ENCODE data around the gene GOLGA6L4. TPM values are rescaled to one million over a fixed set of nuclear protein-coding genes. Genes with fewer than 3 reads are reported as not detected.
"Not testable (repeated sequence)": the region's sequence is repeated elsewhere in the genome, so short reads cannot be mapped to it uniquely, and the experiment has no call there.

Gene GOLGA6L4, protein sequence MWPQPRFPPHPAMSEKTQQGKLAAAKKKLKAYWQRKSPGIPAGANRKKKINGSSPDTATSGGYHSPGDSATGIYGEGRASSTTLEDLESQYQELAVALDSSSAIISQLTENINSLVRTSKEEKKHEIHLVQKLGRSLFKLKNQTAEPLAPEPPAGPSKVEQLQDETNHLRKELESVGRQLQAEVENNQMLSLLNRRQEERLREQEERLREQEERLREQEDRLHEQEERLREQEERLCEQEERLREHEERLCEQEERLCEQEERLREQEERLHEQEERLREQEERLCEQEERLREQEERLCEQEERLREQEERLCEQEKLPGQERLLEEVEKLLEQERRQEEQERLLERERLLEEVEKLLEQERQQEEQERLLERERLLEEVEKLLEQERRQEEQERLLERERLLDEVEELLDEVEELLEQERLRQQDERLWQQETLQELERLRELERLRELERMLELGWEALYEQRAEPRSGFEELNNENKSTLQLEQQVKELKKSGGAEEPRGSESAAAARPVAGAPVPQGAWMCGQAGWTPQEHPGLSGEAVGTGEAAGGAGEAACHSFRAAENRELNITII
- total RNA-seq = 0.67 and 1.1 TPM in 2 replicates

DNA sequence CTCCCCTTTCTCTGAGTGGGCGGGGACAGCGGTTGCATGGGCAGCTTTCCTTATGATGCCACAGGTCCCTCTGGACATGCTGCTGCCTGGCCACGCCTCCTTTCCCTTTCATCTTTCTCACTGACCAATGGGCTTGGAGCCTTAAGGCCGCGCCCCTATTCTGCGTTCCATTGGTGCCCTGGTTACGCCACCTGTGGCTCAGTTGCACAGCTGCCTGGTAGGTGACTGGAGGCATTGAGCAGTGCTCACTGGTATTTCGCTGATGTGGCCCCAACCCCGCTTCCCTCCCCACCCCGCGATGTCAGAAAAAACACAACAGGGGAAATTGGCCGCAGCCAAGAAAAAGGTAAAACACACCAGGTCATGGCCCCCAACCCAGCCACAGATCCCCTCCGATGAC is at the start of gene GOLGA6L4:
Gene GOLGA6L4, plus strand, starts transcription at position 201 of the 400 bp plus-strand sequence. Its CDS starts 62 bp downstream, at position 263.
- H3K4me3 Mint-ChIP-seq; intact Hi-C loops (cut with micrococcal nuclease): not testable (repeated sequence)

GRCh38 chr15:84192982-84193381 is 42.6 kb upstream of the GOLGA6L4 start:
- H3K4me1 Mint-ChIP-seq; POLR2A ChIA-PET; H3K27me3 Mint-ChIP-seq; H3K4me3 Mint-ChIP-seq; CTCF ChIA-PET; H3K27ac Mint-ChIP-seq; ATAC-seq (ENCODE audit: low read depth); intact Hi-C loops (cut with micrococcal nuclease); DNase-seq; H3K9me3 Mint-ChIP-seq; H3K36me3 Mint-ChIP-seq (ENCODE audit: low read depth): not testable (repeated sequence)

More for the DNA sequence above, at the start of gene GOLGA6L4:
- POLR2A ChIA-PET; H3K36me3 Mint-ChIP-seq (ENCODE audit: low read depth); DNase-seq; CTCF ChIA-PET; H3K27ac Mint-ChIP-seq; H3K27me3 Mint-ChIP-seq; ATAC-seq (ENCODE audit: low read depth); H3K4me1 Mint-ChIP-seq; H3K9me3 Mint-ChIP-seq: not testable (repeated sequence)

- DNase-seq; H3K4me3 Mint-ChIP-seq; H3K4me1 Mint-ChIP-seq; H3K27me3 Mint-ChIP-seq; intact Hi-C loops (cut with micrococcal nuclease); CTCF ChIA-PET; H3K27ac Mint-ChIP-seq; H3K36me3 Mint-ChIP-seq (ENCODE audit: low read depth); H3K9me3 Mint-ChIP-seq; POLR2A ChIA-PET: not testable (repeated sequence)
- peak; percentile 90 for ATAC-seq (ENCODE audit: low read depth)
Observed at GRCh38 chr15:84195603-84196002, 40.0 kb upstream of the GOLGA6L4 start.

DNA sequence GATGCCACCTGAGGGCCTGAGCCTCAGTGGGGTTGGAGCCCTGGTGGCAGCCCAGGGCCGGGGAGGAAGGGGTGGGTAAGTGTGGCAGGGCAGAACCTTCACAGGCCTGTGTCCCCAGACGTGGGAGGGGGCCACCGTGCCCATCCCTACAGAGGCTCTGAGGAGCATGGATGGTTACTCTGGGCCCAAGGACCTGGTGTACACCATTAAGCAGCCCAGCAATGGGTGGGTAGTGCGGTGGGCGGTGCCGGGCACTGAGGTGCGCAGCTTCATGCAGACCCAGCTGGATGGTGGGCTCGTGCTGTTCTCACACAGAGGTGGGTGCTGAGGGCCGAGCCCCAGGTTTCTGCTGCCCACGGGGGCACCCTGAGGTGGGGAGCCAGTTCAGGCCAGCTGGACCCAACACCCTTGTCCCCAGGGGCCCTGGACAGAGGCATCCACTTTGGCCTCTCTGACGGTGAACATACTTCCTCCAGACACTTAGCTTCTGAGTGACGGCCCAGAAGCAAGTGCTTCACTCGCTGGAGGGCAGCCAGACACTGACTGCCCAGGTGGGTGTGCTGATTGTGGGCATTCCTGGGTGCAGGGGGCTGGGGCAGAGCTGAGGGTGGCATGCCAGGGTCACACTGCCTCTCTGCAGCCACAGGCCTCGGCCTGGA is 38.9 kb upstream of the GOLGA6L4 start:
- ATAC-seq (ENCODE audit: low read depth); H3K36me3 Mint-ChIP-seq (ENCODE audit: low read depth); H3K4me1 Mint-ChIP-seq; DNase-seq; intact Hi-C loops (cut with micrococcal nuclease); H3K27me3 Mint-ChIP-seq; H3K9me3 Mint-ChIP-seq; H3K27ac Mint-ChIP-seq; CTCF ChIA-PET; POLR2A ChIA-PET; H3K4me3 Mint-ChIP-seq: not testable (repeated sequence)

- intact Hi-C loops (cut with micrococcal nuclease); H3K9me3 Mint-ChIP-seq; H3K4me1 Mint-ChIP-seq; POLR2A ChIA-PET; H3K27ac Mint-ChIP-seq; H3K4me3 Mint-ChIP-seq; CTCF ChIA-PET; ATAC-seq (ENCODE audit: low read depth); H3K27me3 Mint-ChIP-seq; H3K36me3 Mint-ChIP-seq (ENCODE audit: low read depth); DNase-seq: not testable (repeated sequence)
Observed at GRCh38 chr15:84199865-84200264, 35.7 kb upstream of the GOLGA6L4 start.

- H3K36me3 Mint-ChIP-seq (ENCODE audit: low read depth); H3K27ac Mint-ChIP-seq; H3K9me3 Mint-ChIP-seq; ATAC-seq (ENCODE audit: low read depth); H3K27me3 Mint-ChIP-seq; POLR2A ChIA-PET; CTCF ChIA-PET; intact Hi-C loops (cut with micrococcal nuclease); H3K4me1 Mint-ChIP-seq: not testable (repeated sequence)
- peak overlapping the region; percentile 57 for H3K4me3 Mint-ChIP-seq
- peak; percentile 14 for DNase-seq
Observed at GRCh38 chr15:84246441-84246840, 10.9 kb downstream of the GOLGA6L4 start.
